Raji (cell line): Measurements from ENCODE around the gene MDM2.

Experiments
- POLR2A ChIP-seq: IDR thresholded peaks from 2 replicates; pipeline ENCODE4 v1.6.1; 2011; ENCODE audit warnings: low read depth, low read length, control low read depth; ENCODE audit not compliant: insufficient read depth

MDM2 gene

GRCh38 chr12:68877583-68877982, 69.6 kb downstream of the MDM2 start:
- TF ChIP-seq POLR2A = no peak

GRCh38 chr12:68878283-68878682, 70.3 kb downstream of the MDM2 start:
- TF ChIP-seq POLR2A = no peak

GRCh38 chr12:68878846-68879245, 70.9 kb downstream of the MDM2 start:
- TF ChIP-seq POLR2A = no peak

GRCh38 chr12:68880660-68881325, 72.8 kb downstream of the MDM2 start:
- no peak for TF ChIP-seq POLR2A

- TF ChIP-seq POLR2A = no peak
Observed at GRCh38 chr12:68882251-68882964, 74.4 kb downstream of the MDM2 start.

- TF ChIP-seq POLR2A = no peak
Observed at GRCh38 chr12:68883151-68883550, 75.2 kb downstream of the MDM2 start.

GRCh38 chr12:68884251-68884650, 76.3 kb downstream of the MDM2 start:
- no peak for TF ChIP-seq POLR2A

- no peak for TF ChIP-seq POLR2A
Observed at GRCh38 chr12:68885381-68885780, 77.4 kb downstream of the MDM2 start.

GRCh38 chr12:68886636-68887572, 78.9 kb downstream of the MDM2 start:
- no peak for TF ChIP-seq POLR2A

GRCh38 chr12:68887641-68888040, 79.7 kb downstream of the MDM2 start:
- TF ChIP-seq POLR2A = no peak

- TF ChIP-seq POLR2A = no peak
Observed at GRCh38 chr12:68888243-68888642, 80.3 kb downstream of the MDM2 start.

- TF ChIP-seq POLR2A = no peak
Observed at GRCh38 chr12:68890701-68891113, 82.7 kb downstream of the MDM2 start.

GRCh38 chr12:68891141-68891540, 83.2 kb downstream of the MDM2 start:
- TF ChIP-seq POLR2A = no peak

GRCh38 chr12:68893201-68893600, 85.2 kb downstream of the MDM2 start:
- no peak for TF ChIP-seq POLR2A

GRCh38 chr12:68893741-68894140, 85.8 kb downstream of the MDM2 start:
- TF ChIP-seq POLR2A = no peak

- TF ChIP-seq POLR2A = no peak
Observed at GRCh38 chr12:68894276-68894855, 86.4 kb downstream of the MDM2 start.
